PC-9 (cell line): ENCODE measurements around the gene JUP. TPM values are rescaled to one million over a fixed set of nuclear protein-coding genes. Genes with fewer than 3 reads are reported as not detected.

Experiments
- BruUV-seq: library from RNA; stranded (reverse); fragments of 400-500 nt; replicated peaks from 2 replicates; lab custom pipeline; 2021; lab: Mats Ljungman, UMichigan
- CTCF ChIA-PET: fragments of 300-600 bp; sonication (Branson Sonifier 250); formaldehyde crosslinking; loops from one replicate; lab custom pipeline; 2022; ENCODE audit warnings: antibody characterized with exemption; lab: Charles Lee
- POLR2A ChIA-PET: fragments of 300-600 bp; sonication (Branson Sonifier 250); formaldehyde crosslinking; loops from one replicate; lab custom pipeline; 2022; ENCODE audit warnings: antibody characterized with exemption; ENCODE audit not compliant: unreplicated experiment; lab: Charles Lee
- DNase-seq, 2 experiments: peaks; one replicate each; pipeline versions ENCODE4 v3.0.0 to v3.0.0-alpha.2; 2015 to 2022; ENCODE audit warnings: mixed read lengths in 1 of 2
- H2AFZ ChIP-seq: fragments of 200-600 bp; sonication (generic); 2 replicates; pipeline ENCODE4 v1.8.1; 2017; ENCODE audit warnings: antibody characterized with exemption
- H3F3A ChIP-seq: fragments of 200-600 bp; sonication (generic); 2 replicates; pipeline ENCODE4 v1.8.1; 2017; ENCODE audit warnings: antibody characterized with exemption, mild to moderate bottlenecking, low read depth; ENCODE audit not compliant: insufficient read depth
- H3K27ac ChIP-seq: fragments of 200-600 bp; sonication (generic); 2 replicates; pipeline ENCODE4 v1.6.1; 2016; ENCODE audit warnings: mixed run types
- H3K27me3 ChIP-seq: fragments of 200-600 bp; sonication (generic); 2 replicates; pipeline ENCODE4 v1.6.1; 2016; ENCODE audit warnings: low read depth, mixed run types; ENCODE audit not compliant: insufficient read depth
- H3K36me3 ChIP-seq: fragments of 200-600 bp; sonication (generic); 2 replicates; pipeline ENCODE4 v1.6.1; 2016; ENCODE audit warnings: low read depth, mixed run types
- H3K4me1 ChIP-seq: fragments of 200-600 bp; sonication (generic); replicated peaks from 2 replicates; pipeline ENCODE4 v1.6.1; 2016; ENCODE audit warnings: mixed run types; ENCODE audit not compliant: insufficient read depth
- H3K4me2 ChIP-seq: fragments of 200-600 bp; sonication (generic); 2 replicates; pipeline ENCODE4 v1.6.1; 2017; ENCODE audit warnings: mixed run types
- H3K4me3 ChIP-seq: fragments of 200-600 bp; sonication (generic); 2 replicates; pipeline ENCODE4 v1.6.1; 2016; ENCODE audit warnings: mixed run types
- H3K79me2 ChIP-seq: fragments of 200-600 bp; sonication (generic); 2 replicates; pipeline ENCODE4 v1.6.1; 2017; ENCODE audit warnings: low read depth, mixed run types
- H3K9me2 ChIP-seq: fragments of 200-600 bp; sonication (generic); 2 replicates; pipeline ENCODE4 v1.8.1; 2017; ENCODE audit warnings: mild to moderate bottlenecking; ENCODE audit not compliant: insufficient read depth
- H3K9me3 ChIP-seq: fragments of 200-600 bp; sonication (generic); 2 replicates; pipeline ENCODE4 v1.8.1; 2016; ENCODE audit warnings: low read depth; ENCODE audit not compliant: insufficient read depth
- H4K20me1 ChIP-seq: fragments of 200-600 bp; sonication (generic); 2 replicates; pipeline ENCODE4 v1.8.1; 2017; ENCODE audit not compliant: insufficient read depth
- CTCF ChIP-seq: fragments of 200-600 bp; sonication (generic); conservative IDR thresholded peaks from 2 replicates; pipeline ENCODE4 v1.6.1; 2017; ENCODE audit warnings: mixed run types, antibody characterized with exemption, mild to moderate bottlenecking, moderate library complexity
- EZH2 ChIP-seq: fragments of 200-600 bp; sonication (generic); IDR thresholded peaks from 2 replicates; pipeline ENCODE4 v1.8.0; 2017; ENCODE audit warnings: antibody characterized with exemption, low read depth
- intact Hi-C: fragments of 100-400 bp; cut with micrococcal nuclease; formaldehyde crosslinking; loops from one replicate; pipeline ENCODE4 v1.10.0; 2022; ENCODE audit not compliant: unreplicated experiment
- total RNA-seq: library from RNA; stranded (reverse); gene quantifications from 2 replicates; pipeline ENCODE4 v1.2.3, GENCODE V29; 2021

The JUP gene
- total RNA-seq, 1 experiment from 2014 or later = 259 TPM

DNA sequence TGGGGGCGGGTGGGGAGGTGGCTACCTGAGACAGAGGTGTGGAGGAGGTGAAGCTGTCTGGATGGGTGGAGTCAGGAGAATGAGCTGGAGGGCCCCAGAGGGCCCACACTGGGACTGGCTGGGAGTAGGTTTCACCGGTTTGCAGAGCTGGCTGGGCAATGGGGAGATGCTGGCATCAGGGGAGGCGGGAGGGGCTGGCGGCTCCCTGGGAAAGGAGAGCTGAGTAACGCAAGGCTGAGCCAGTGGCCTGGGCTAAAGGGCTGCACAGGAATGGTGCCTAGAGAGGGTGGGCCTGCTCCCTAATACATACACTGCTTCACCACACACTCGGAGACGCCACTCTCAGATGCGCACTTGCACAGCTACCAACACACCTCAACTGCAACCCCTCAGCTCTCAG, 12.9 kb upstream of the JUP start:
- no peaks in the 10 kb centered on the region for H3K36me3 ChIP-seq
- no peak overlapping the region; the same call in 1 of the 2 replicates for H3K27ac ChIP-seq
- TF ChIP-seq CTCF = no peak
- no peak for TF ChIP-seq EZH2
- H2AFZ ChIP-seq = no peak overlapping the region
- no TSS peak for BruUV-seq
- H3K4me2 ChIP-seq = 0 out of 2 replicates have a peak overlapping the region, but pooled peaks have one; percentile 71
- no peaks in the 10 kb centered on the region for H3K27me3 ChIP-seq
- H4K20me1 ChIP-seq = no peaks in the 10 kb centered on the region
- no peaks in the 10 kb centered on the region for H3K79me2 ChIP-seq
- H3K9me2 ChIP-seq = no peaks in the 10 kb centered on the region
- no peak overlapping the region for H3K4me3 ChIP-seq
- peaks cover 27% of the 10 kb centered on the region; the same call in 1 of the 2 replicates for H3F3A ChIP-seq
- ChIA-PET CTCF (interaction anchor here (0.6 to 1.2 kb wide), 2 partner anchors 14 to 60 kb away, joined by 5 to 9 read pairs; no protein-coding TSS in a partner anchor), POLR2A (interaction anchor here (3.0 kb wide), 1 partner anchor 14 kb away, joined by 81 read pairs; the partner anchor contains the start of gene JUP)
- intact Hi-C loops = no loop called here
- peaks cover 25% of the 10 kb centered on the region for H3K4me1 ChIP-seq
- H3K9me3 ChIP-seq = no peaks in the 10 kb centered on the region
- peak in 1 of 2 experiments; percentile 61 for DNase-seq

GRCh38 chr17:41797377-41797776, 10.9 kb upstream of the JUP start:
- no peaks in the 10 kb centered on the region for H4K20me1 ChIP-seq
- H3K27ac ChIP-seq = no peak overlapping the region
- intact Hi-C loops = no loop called here
- peaks cover 42% of the 10 kb centered on the region for H3K4me1 ChIP-seq
- H3K9me3 ChIP-seq = no peaks in the 10 kb centered on the region
- no peak overlapping the region for H3K4me3 ChIP-seq
- no peaks in the 10 kb centered on the region for H3K27me3 ChIP-seq
- no peak for DNase-seq
- CTCF ChIA-PET = interaction anchor here (0.7 kb wide), 1 partner anchor 57 kb away, joined by 6 read pairs; no protein-coding TSS in a partner anchor
- POLR2A ChIA-PET = no interaction called here
- H3F3A ChIP-seq = peaks cover 41% of the 10 kb centered on the region
- TF ChIP-seq CTCF (no peak), EZH2 (no peak)
- no peaks in the 10 kb centered on the region for H3K9me2 ChIP-seq
- H3K4me2 ChIP-seq = no peak overlapping the region
- BruUV-seq = no TSS peak
- H3K36me3 ChIP-seq = no peaks in the 10 kb centered on the region
- no peak overlapping the region for H2AFZ ChIP-seq
- no peaks in the 10 kb centered on the region for H3K79me2 ChIP-seq

- no peaks in the 10 kb centered on the region for H3K27me3 ChIP-seq
- H3K9me2 ChIP-seq = no peaks in the 10 kb centered on the region
- no peak for TF ChIP-seq CTCF
- no peak for TF ChIP-seq EZH2
- no peaks in the 10 kb centered on the region for H4K20me1 ChIP-seq
- no peaks in the 10 kb centered on the region for H3K36me3 ChIP-seq
- intact Hi-C loops = no loop called here
- no peaks in the 10 kb centered on the region for H3K9me3 ChIP-seq
- no peaks in the 10 kb centered on the region for H3K79me2 ChIP-seq
- H2AFZ ChIP-seq = no peak overlapping the region
- no peak overlapping the region for H3K4me2 ChIP-seq
- peaks cover 44% of the 10 kb centered on the region for H3F3A ChIP-seq
- ChIA-PET CTCF (interaction anchor here (1.0 kb wide), 1 partner anchor 18 kb away, joined by 3 read pairs; no protein-coding TSS in a partner anchor), POLR2A (interaction anchor here (0.5 to 1.2 kb wide), 2 partner anchors 11 to 48 kb away, joined by 4 to 6 read pairs; no protein-coding TSS in a partner anchor)
- BruUV-seq = no TSS peak
- no peak overlapping the region for H3K27ac ChIP-seq
- H3K4me1 ChIP-seq = peaks cover 50% of the 10 kb centered on the region
- no peak overlapping the region for H3K4me3 ChIP-seq
- DNase-seq = no peak
Observed at GRCh38 chr17:41796121-41796895, 9.8 kb upstream of the JUP start.
